HUES48 (cell line): ENCODE measurements around the gene SKP2.

ENCODE experiments used
- H3K27ac ChIP-seq: one replicate; pipeline ENCODE4 v1.7.0; 2013; ENCODE audit warnings: low read depth, low read length, inconsistent platforms
- H3K27me3 ChIP-seq: 2 replicates; pipeline ENCODE4 v1.6.1; 2013; ENCODE audit warnings: mild to moderate bottlenecking, low read length; ENCODE audit not compliant: control insufficient read depth, insufficient read depth
- H3K36me3 ChIP-seq: 2 replicates; pipeline ENCODE4 v1.6.1; 2013; ENCODE audit warnings: low read length; ENCODE audit not compliant: control insufficient read depth, insufficient read depth
- H3K4me1 ChIP-seq: 2 replicates; pipeline ENCODE4 v1.6.1; 2013; ENCODE audit warnings: mild to moderate bottlenecking, low read length; ENCODE audit not compliant: control insufficient read depth, insufficient read depth
- H3K4me3 ChIP-seq: 2 replicates; pipeline ENCODE4 v1.5.1; 2013; ENCODE audit warnings: mild to moderate bottlenecking, low read depth, low read length
- H3K9ac ChIP-seq: 2 replicates; pipeline ENCODE4 v1.6.1; 2013; ENCODE audit warnings: mild to moderate bottlenecking, low read depth, low read length, moderate library complexity
- H3K9me3 ChIP-seq: 2 replicates; pipeline ENCODE4 v1.6.1; 2013; ENCODE audit warnings: low read length; ENCODE audit not compliant: control insufficient read depth, insufficient read depth

Gene SKP2

DNA sequence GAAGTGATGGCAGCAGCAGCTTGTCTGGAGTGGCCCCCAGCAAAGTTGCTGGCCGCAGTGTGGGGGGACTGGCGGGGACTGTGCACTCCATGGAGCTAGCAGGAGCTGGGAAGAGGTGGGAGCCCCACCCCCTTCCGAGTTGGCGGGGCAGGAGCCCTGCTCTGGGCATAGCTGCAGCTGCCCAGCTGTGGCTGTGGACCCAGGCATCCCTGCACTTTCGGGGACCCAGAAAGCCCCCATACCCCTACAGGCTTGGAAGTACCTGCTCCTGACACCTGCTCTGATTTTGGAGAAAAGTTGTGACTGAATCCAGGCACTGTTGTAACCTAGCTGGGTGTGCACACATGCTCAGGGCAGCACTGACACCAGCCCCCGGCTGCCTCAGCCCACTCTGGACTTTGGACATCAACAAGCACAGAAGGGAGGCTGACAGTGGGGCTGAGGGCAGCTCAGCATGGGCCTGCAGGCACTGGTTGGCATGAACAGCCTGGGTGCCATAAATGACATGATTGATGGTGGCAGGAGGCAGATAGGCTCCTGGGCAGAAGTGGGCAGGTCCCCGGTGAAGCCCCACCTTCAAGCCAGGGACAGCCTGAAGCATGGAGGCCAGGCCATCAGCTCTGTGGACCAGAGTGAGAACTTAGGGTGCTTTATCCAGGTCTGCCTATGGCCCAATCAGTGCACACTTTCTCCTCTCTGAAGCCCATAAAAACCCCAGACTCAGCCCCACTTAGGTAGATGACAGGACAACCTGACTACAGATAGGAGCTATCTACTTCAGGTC is 12.8 kb upstream of the SKP2 start:
- Histone ChIP-seq H3K9ac (no peak overlapping the region), H3K27ac (no peak overlapping the region), H3K36me3 (0 out of 2 replicates have a peak, but pooled peaks cover 5% of the 10 kb centered on the region), H3K4me1 (no peaks in the 10 kb centered on the region), H3K27me3 (no peaks in the 10 kb centered on the region), H3K4me3 (no peak overlapping the region), H3K9me3 (no peaks in the 10 kb centered on the region)

GRCh38 chr5:36145311-36145710 is 6.6 kb upstream of the SKP2 start:
- H3K27me3 ChIP-seq: no peaks in the 10 kb centered on the region
- H3K4me3 ChIP-seq: no peak overlapping the region
- no peak overlapping the region for H3K9ac ChIP-seq
- no peaks in the 10 kb centered on the region for H3K9me3 ChIP-seq
- 0 out of 2 replicates have a peak, but pooled peaks cover 5% of the 10 kb centered on the region for H3K36me3 ChIP-seq
- 0 out of 2 replicates have a peak, but pooled peaks cover 1% of the 10 kb centered on the region for H3K4me1 ChIP-seq
- H3K27ac ChIP-seq: no peak overlapping the region

DNA sequence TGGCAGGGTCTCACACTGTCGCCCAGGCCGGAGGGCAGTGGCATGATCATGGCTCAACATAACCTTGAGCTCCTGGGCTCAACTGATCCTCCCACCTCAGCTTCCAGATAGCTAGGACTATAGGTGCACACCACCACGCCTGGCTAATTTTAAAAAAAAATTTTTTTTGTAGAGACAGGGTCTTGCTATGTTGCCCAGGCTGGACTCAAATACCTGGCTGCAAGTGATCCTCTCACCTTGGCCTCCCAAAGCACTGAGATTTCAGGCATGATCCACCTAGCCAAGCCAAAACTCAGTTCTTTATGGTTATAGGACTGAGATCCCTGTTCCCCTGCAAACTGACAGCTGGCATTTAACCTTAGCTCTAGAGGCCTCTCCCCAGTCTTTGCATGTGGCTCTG is 5.5 kb upstream of the SKP2 start:
- H3K4me3 ChIP-seq: no peak overlapping the region
- H3K9me3 ChIP-seq: no peaks in the 10 kb centered on the region
- no peaks in the 10 kb centered on the region for H3K36me3 ChIP-seq
- no peak overlapping the region for H3K9ac ChIP-seq
- no peak overlapping the region for H3K27ac ChIP-seq
- H3K27me3 ChIP-seq: no peaks in the 10 kb centered on the region
- H3K4me1 ChIP-seq: peaks cover 8% of the 10 kb centered on the region

DNA sequence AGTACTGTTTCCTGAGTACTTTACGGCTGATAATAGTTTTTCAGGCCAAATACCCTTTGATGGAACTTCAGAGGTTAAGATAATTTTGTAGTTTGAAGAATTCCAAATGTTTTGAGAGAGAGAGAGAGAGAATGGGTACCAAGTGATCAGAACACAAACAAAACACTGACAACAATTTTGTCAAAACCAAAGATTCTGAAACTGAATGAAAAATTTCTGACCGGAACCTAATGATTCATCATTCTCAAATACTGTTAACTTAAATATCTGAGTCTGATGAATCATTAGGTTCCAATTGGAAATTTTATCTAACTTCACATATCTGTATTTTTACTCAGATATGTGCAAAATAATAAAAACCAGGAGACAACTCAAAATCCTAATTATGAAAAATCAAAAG is 4.2 kb upstream of the SKP2 start:
- Histone ChIP-seq H3K9ac (no peak overlapping the region), H3K36me3 (no peaks in the 10 kb centered on the region), H3K9me3 (no peaks in the 10 kb centered on the region), H3K27ac (no peak overlapping the region), H3K4me3 (no peak overlapping the region), H3K27me3 (no peaks in the 10 kb centered on the region), H3K4me1 (peaks cover 8% of the 10 kb centered on the region)

DNA sequence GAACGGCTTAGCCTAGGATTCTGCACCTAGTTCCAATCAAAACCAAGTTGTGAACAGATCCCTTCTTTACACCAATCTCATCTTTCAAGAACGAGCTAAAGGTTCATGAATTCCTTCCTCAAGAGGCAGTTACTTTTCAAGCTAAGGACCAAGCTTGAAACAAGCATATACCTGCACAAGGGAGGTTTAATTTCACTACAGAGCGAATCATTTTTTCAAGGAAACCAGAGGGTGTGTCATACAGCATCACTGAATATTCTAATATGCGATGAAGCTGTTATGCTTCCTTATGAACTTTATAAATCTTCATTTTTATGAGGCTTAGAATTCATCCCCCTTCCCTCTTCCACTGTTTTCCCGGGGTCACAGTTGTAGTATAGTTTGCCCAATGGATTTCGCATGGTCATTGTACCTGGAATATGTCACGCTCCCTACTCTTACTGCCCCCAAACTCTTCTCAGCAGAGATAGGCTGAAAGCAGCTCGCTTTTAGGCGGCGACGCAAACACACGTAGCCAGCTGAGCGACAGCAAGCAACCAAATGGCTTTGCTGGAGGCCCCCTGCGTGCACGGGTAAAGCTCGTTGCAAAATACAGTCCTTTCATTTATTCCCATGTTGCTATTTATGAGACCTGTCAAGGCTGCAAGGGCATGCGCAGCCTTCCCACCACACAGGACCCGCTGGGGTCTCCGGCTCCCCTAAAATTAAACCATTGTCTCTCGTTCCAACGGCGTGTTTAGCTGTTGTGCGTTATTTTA is 1.1 kb upstream of the SKP2 start:
- H3K9ac ChIP-seq: peak overlapping the region; percentile 62
- peaks cover 27% of the 10 kb centered on the region for H3K36me3 ChIP-seq
- H3K27ac ChIP-seq: peak overlapping the region; percentile 69
- H3K27me3 ChIP-seq: no peaks in the 10 kb centered on the region
- peak overlapping the region; percentile 96 for H3K4me3 ChIP-seq
- peaks cover 8% of the 10 kb centered on the region for H3K4me1 ChIP-seq
- H3K9me3 ChIP-seq: no peaks in the 10 kb centered on the region

DNA sequence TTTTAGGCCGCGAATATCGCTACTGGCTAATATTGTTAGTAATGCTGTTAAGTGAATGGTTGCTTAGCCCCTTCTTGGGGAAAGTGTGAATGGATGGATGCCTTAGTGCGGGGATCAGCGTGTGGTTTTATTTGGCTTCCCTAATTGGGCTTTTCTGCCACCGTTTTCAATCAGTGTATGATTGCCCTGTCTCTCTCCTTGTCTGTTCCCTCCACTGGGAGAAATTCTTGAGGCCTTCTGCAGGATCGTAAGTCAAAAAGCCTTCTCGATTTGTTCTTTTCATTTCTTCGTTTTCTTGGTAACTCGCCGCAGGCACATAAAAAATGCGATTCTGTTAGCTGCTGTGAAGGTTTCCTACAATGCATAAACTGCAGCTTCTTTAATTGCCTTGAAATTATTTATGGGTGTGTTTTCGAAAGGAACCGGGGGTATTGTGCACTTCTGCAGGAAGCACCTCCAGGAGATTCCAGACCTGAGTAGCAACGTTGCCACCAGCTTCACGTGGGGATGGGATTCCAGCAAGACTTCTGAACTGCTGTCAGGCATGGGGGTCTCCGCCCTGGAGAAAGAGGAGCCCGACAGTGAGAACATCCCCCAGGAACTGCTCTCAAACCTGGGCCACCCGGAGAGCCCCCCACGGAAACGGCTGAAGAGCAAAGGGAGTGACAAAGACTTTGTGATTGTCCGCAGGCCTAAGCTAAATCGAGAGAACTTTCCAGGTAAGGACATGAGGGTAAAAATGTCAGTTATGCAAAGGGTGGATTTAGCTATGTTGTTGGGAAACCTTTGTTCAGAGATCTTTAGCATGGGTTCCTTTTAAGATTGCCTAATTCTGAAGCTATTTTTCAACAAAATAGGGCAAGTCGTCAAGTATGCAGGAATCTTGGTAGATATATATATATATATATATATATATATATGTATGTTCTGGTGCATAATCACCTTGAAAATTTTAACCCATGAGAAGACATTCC is 700 bp downstream of the SKP2 start:
- H3K27ac ChIP-seq: peak overlapping the region; percentile 69
- H3K27me3 ChIP-seq: no peaks in the 10 kb centered on the region
- peak overlapping the region; percentile 79 for H3K9ac ChIP-seq
- H3K4me3 ChIP-seq: peak overlapping the region; percentile 96
- H3K9me3 ChIP-seq: no peaks in the 10 kb centered on the region
- H3K4me1 ChIP-seq: peaks cover 11% of the 10 kb centered on the region
- peaks cover 45% of the 10 kb centered on the region for H3K36me3 ChIP-seq

DNA sequence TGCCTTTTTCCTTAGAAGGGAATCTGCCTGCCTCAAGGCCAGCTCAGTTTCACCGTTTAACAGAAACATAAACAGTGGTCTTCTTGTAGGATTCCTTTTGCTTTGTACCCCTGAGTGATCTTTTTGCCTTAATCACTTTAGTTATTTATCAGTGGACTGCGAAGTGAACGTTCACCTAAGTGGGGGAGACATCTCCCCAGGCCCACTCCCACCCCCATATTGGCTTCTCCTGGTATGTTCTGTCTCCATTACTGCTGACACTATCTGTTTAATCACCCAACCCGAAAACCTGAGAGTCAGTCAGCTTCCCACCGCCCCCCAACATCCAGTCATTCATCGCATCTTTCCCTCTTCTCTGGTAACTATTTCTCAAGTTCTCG is 1.4 kb downstream of the SKP2 start:
- Histone ChIP-seq H3K36me3 (peaks cover 51% of the 10 kb centered on the region), H3K27me3 (no peaks in the 10 kb centered on the region), H3K27ac (no peak overlapping the region), H3K9me3 (no peaks in the 10 kb centered on the region), H3K4me1 (peaks cover 11% of the 10 kb centered on the region), H3K9ac (no peak overlapping the region), H3K4me3 (peak overlapping the region; percentile 96)

- Histone ChIP-seq H3K27me3 (no peaks in the 10 kb centered on the region), H3K9me3 (no peaks in the 10 kb centered on the region), H3K36me3 (peaks cover 56% of the 10 kb centered on the region), H3K27ac (no peak overlapping the region), H3K4me3 (peak overlapping the region; percentile 96; the same call in 1 of the 2 replicates), H3K4me1 (peaks cover 11% of the 10 kb centered on the region), H3K9ac (no peak overlapping the region)
Observed at GRCh38 chr5:36153726-36154125, 1.8 kb downstream of the SKP2 start.

- no peak overlapping the region for H3K27ac ChIP-seq
- no peak overlapping the region for H3K4me3 ChIP-seq
- H3K4me1 ChIP-seq: peaks cover 10% of the 10 kb centered on the region
- no peak overlapping the region for H3K9ac ChIP-seq
- H3K27me3 ChIP-seq: no peaks in the 10 kb centered on the region
- no peaks in the 10 kb centered on the region for H3K9me3 ChIP-seq
- peaks cover 71% of the 10 kb centered on the region for H3K36me3 ChIP-seq
Observed at GRCh38 chr5:36155291-36155690, 3.4 kb downstream of the SKP2 start.

GRCh38 chr5:36156121-36156601 is 4.2 kb downstream of the SKP2 start:
- H3K4me3 ChIP-seq: no peak overlapping the region
- no peaks in the 10 kb centered on the region for H3K27me3 ChIP-seq
- no peaks in the 10 kb centered on the region for H3K9me3 ChIP-seq
- H3K27ac ChIP-seq: peak overlapping the region; percentile 24
- peaks cover 80% of the 10 kb centered on the region for H3K36me3 ChIP-seq
- peaks cover 4% of the 10 kb centered on the region; the same call in 1 of the 2 replicates for H3K4me1 ChIP-seq
- no peak overlapping the region for H3K9ac ChIP-seq
